ENCODE data around the gene DNMBP.
"Not testable (repeated sequence)": the region's sequence is repeated elsewhere in the genome, so short reads cannot be mapped to it uniquely, and the experiment has no call there.

The DNMBP gene

GRCh38 chr10:99855479-99856071, 154.2 kb downstream of the DNMBP start:
- DNase-seq = no peak

- DNase-seq = peak; percentile 54
Observed at GRCh38 chr10:99854860-99855259, 154.9 kb downstream of the DNMBP start.

- no peak for DNase-seq
Observed at GRCh38 chr10:99853655-99854054, 156.1 kb downstream of the DNMBP start.

GRCh38 chr10:99852481-99853213, 157.1 kb downstream of the DNMBP start:
- DNase-seq = no peak

GRCh38 chr10:99851825-99852224, 157.9 kb downstream of the DNMBP start:
- no peak for DNase-seq

GRCh38 chr10:99850767-99851340, 158.9 kb downstream of the DNMBP start:
- no peak for DNase-seq

GRCh38 chr10:99850021-99850766, 159.6 kb downstream of the DNMBP start:
- no peak for DNase-seq

- no peak for DNase-seq
Observed at GRCh38 chr10:99849536-99849935, 160.2 kb downstream of the DNMBP start.

- no peak for DNase-seq
Observed at GRCh38 chr10:99849057-99849456, 160.7 kb downstream of the DNMBP start.

- peak; percentile 80 for DNase-seq
Observed at GRCh38 chr10:99845837-99846382, 163.8 kb downstream of the DNMBP start.

GRCh38 chr10:99844433-99844955, 165.3 kb downstream of the DNMBP start:
- no peak for DNase-seq

GRCh38 chr10:99843310-99843709, 166.4 kb downstream of the DNMBP start:
- no peak for DNase-seq

- DNase-seq = no peak
Observed at GRCh38 chr10:99841746-99842145, 168.0 kb downstream of the DNMBP start.

GRCh38 chr10:99840859-99841258, 168.9 kb downstream of the DNMBP start:
- not testable (repeated sequence) for DNase-seq

- no peak for DNase-seq
Observed at GRCh38 chr10:99836711-99837110, 173.0 kb downstream of the DNMBP start.

GRCh38 chr10:99835947-99836346, 173.8 kb downstream of the DNMBP start:
- DNase-seq = no peak

- DNase-seq = no peak
Observed at GRCh38 chr10:99834410-99834809, 175.3 kb downstream of the DNMBP start.

- no peak for DNase-seq
Observed at GRCh38 chr10:99832439-99832838, 177.3 kb downstream of the DNMBP start.

GRCh38 chr10:99828464-99828863, 181.3 kb downstream of the DNMBP start:
- DNase-seq = no peak

- DNase-seq = no peak
Observed at GRCh38 chr10:99827936-99828335, 181.8 kb downstream of the DNMBP start.
